NK-92 treated with Interleukin-12 subunit alpha and Interleukin-12 subunit beta, amount 100 ng/mL, for 24 hours (cell line): ENCODE measurements around the gene RPS21.

Experiments used
- DNase-seq: peaks from one replicate; lab custom pipeline; 2025; lab: John Stamatoyannopoulos, UW

Gene RPS21

DNA sequence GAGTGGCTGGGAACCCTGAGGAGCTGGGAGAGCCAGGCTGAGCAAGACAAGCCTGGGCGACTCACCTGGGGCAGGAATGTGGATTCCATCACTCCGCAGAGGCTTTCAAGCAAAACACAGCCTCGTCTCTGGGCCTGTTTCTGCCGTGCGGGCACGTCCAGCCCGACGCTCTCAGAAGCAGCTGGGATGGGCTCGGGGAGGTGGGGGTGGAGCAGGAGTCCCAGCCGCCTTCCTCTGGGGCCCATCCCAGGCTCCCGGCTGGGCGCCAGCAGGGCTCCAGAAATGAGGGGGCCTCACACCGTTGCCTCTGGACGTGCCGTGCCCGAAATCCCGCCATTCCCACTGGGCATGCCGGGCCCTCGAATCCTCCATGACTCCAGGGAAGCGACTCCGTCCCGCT lies 8.7 kb upstream of the RPS21 start:
- no peak for DNase-seq

DNA sequence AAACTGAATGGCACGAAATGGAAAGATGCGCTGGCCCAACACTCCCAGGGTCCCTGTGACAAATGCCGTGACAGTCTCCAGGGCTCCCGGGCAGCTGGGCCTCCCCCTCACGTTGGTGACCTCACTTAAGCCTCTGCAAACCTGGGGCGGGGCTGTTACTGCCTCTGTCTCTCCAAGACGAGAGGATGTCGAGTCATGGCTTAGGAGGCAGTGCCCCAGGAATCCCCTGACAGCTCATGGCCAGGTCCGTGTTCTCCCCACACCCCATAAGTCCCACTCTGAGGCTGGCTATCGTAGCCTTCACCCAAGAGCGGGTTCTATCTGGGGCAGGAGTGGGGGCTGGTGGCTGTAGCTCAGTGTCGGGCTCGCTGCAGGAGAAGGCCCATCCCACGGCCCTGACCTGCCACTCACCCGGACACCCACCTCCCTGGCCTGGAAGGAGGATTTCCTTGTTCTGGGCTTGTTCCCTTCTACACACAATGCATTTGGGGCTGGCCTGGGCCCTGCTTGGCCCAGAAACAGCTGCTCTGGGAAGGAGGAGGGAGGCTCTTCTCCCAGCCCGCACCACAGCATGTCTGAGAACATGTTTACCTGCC lies 5.6 kb upstream of the RPS21 start:
- no peak for DNase-seq

DNA sequence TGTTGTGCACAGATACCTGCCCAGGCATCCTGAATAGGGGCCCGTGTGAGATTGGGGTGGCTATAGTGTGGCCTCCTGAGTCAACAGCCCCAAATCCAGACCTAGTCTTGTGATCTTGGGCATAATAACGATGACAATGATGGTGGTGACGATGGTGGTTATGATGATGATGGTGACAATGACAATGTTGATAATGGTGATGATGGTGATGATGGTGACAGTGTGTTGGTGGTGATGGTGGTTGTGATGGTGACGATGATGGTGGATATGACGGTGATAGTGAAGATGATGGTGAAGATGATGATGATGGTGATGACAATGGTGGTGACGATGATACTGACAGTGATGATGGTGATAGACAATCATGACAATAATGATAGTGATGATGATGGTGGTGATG lies 5.1 kb upstream of the RPS21 start:
- no peak for DNase-seq

DNA sequence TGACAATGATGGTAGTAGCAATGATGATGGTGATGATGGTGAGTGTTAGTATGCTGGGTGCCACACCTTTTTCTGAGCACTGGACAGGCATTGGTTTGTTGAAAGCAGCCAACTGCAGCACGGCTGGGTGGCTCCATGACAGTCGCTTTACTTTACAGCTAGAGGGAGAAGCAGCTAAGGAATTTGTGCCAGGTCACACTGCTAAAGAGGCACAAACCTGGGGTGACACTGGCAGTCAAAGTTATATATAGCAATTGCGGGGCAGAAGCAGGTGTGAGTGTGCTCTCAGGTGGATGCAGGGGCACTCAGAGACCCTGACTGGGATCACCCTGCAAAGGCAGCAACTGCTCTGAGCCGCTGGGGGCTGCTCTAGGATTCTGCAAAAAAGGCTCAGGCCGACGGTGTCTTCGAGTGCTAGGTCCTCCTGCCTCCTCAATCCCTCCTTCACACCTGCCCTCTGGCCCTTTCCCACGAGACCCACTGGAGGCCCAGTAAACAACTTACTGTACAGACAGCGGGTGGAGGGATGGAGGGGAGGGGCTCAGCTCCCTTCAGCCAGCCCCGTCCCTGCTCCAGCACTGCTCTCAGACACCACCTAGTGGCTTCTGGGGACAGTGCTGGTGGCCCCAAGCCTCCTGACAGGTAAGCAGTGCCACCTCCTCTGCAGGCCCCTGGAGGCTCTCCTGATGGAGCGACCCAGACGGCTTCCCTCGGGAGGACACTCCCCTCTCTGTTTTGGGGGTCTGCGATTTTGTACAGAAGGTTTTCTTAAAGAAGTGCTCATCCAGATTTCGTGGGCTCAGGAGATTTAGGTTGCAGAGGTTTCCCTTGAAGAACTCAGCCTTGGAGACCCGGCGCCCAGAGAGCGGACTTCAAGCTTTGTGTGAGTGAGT lies 4.4 kb upstream of the RPS21 start:
- peak; percentile 52 for DNase-seq

- DNase-seq = no peak
These were observed 463 bp downstream of the RPS21 start for GRCh38 chr20:62387219-62387913.

- DNase-seq = no peak
These were observed 1.2 kb downstream of the RPS21 start for GRCh38 chr20:62387933-62388635.

GRCh38 chr20:62388839-62389600 lies 2.1 kb downstream of the RPS21 start:
- no peak for DNase-seq

- no peak for DNase-seq
These were observed 2.7 kb downstream of the RPS21 start for GRCh38 chr20:62389601-62390087.

DNA sequence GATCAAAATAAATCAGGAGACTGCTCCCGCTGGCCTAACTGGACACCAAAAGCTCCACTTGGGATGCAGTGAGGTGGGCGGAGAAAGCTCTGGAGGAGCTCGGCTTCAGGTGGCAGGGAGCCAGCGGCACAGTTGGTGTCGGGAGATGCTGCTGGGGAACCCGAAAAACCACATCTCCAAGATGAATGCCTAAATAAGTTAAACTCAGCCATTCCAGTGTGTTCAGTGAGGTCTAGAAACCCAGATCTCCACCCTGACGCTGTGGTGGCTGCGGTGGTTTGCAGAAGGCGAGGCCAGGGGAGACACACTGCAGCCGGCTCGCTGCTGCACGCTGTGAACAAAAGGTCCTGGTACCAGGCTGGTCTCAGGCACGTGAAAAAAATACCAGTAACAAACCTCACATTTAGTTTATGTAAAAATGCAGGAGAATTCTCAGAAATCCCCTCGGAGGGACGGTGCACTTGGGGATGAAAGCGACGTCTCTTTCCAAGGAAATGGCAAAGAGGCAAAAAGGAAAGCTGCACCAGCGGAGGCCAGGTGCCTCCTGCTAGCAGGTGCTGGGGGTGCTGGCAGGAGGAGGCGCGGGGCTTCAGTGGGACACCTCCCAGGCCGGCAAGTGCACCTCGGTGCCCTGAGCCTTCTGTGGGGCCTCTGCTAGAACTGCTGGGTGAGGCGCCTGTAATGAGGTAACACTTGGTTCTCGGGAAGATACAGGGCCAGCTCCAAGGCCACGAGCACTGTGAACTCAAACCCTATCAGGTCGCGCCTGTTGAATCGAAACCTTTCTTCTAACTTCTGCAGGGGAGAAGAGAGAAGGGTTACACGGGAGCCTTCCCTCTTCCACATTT lies 3.6 kb downstream of the RPS21 start:
- no peak for DNase-seq

GRCh38 chr20:62391165-62392076 lies 4.5 kb downstream of the RPS21 start:
- DNase-seq = no peak

DNA sequence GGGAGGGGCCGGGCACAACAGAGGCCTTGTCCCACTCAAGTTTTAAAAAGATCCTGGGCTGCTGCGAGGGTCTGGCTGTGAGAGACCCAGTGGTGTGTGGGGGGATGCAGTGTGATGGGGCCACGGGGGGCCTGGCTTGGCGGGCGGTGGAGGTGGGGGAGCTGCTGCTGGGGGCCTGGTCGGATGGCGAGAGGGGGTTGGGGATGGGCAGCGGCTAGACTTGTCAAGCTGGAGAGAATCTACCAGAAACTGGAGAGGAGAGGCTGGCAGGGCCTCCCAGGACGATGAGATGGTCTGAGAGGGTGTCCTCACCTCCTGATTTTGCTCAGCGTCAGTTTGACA lies 5.1 kb downstream of the RPS21 start:
- DNase-seq = no peak

- DNase-seq = no peak
These were observed 5.9 kb downstream of the RPS21 start for GRCh38 chr20:62392621-62393334.

- no peak for DNase-seq
These were observed 6.4 kb downstream of the RPS21 start for GRCh38 chr20:62393335-62393665.

- DNase-seq = no peak
These were observed 6.9 kb downstream of the RPS21 start for GRCh38 chr20:62393830-62394229.

DNA sequence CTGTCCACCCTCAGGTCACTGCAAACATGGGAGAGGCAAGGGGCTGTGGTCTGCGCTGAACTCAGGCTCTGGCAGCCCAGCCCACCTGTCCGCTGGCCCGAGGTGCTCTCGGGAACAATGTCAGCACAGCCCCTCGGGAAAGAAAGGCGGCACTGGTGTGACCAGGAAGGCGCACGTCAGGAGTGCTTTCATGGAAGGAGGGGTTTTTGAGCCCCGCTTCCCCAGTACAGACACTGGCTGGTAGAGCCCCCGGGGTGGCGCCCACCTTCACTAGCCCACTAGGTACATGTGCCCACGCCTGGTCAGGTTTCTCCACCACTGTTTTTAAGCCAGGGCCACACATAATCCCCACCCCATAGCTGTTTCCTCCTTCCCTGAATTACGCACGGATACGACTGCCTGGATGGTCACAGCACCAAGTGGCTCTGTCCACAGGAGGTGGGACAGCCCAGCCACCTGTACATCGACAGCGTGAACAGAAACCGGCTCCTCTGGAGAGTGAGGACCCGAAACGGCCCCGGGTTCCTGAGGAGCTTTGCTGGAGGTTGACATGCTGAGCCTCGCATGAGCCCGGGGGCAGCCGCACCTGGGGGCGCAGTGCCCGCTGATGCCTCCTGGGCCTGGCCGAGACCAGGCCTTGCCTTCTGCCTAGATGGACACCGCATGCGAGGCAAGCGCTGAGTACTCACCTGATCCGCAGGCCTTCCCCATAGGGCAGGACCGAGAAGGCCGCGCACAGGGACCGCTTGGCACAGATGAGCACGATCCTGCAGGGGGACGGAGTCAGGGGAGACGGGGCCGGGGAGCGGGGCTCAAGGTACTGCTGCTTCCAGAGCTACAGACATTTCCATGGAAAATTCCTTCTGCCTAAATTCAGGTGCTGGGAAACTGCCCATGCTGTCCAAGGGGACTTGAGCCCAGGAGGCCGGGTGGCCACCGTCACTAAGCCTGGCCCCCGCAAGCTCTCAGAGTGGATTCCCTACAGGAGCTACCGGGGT lies 7.6 kb downstream of the RPS21 start:
- no peak for DNase-seq

- no peak for DNase-seq
These were observed 8.7 kb downstream of the RPS21 start for GRCh38 chr20:62395311-62396242.
